WERI-Rb-1 (cell line): ENCODE measurements around the gene SF3A1.
"Not testable (repeated sequence)": the region's sequence is repeated elsewhere in the genome, so short reads cannot be mapped to it uniquely, and the experiment has no call there.

ENCODE experiments used
- DNase-seq: peaks from one replicate; pipeline ENCODE4 v3.0.0-alpha.2; 2020
- H3K27ac ChIP-seq: fragments of 250-450 bp; sonication (Bioruptor Pico); 2 replicates; pipeline ENCODE4 v1.5.1; 2020; ENCODE audit warnings: mild to moderate bottlenecking, moderate library complexity
- H3K27me3 ChIP-seq: fragments of 250-450 bp; sonication (Bioruptor Pico); 2 replicates; pipeline ENCODE4 v1.5.1; 2021; ENCODE audit warnings: mild to moderate bottlenecking, low read depth, moderate library complexity; ENCODE audit not compliant: insufficient read depth, severe bottlenecking
- H3K36me3 ChIP-seq: fragments of 250-450 bp; sonication (Bioruptor Pico); 2 replicates; pipeline ENCODE4 v1.5.1; 2020; ENCODE audit warnings: mild to moderate bottlenecking, moderate library complexity
- H3K4me3 ChIP-seq: 2 replicates; pipeline ENCODE4 v1.5.1; 2011; ENCODE audit warnings: low read depth, mild to moderate bottlenecking, control low read depth, low read length
- H3K9me3 ChIP-seq: fragments of 250-450 bp; sonication (Bioruptor Pico); 2 replicates; pipeline ENCODE4 v1.5.1; 2021; ENCODE audit warnings: mild to moderate bottlenecking, moderate library complexity; ENCODE audit not compliant: severe bottlenecking
- TF ChIP-seq, protein P1 (sequence below): IDR thresholded peaks from 2 replicates; pipeline ENCODE4 v1.5.1; 2011; ENCODE audit warnings: low read depth, mild to moderate bottlenecking, control low read depth, inconsistent platforms, low read length

SF3A1 gene

DNA sequence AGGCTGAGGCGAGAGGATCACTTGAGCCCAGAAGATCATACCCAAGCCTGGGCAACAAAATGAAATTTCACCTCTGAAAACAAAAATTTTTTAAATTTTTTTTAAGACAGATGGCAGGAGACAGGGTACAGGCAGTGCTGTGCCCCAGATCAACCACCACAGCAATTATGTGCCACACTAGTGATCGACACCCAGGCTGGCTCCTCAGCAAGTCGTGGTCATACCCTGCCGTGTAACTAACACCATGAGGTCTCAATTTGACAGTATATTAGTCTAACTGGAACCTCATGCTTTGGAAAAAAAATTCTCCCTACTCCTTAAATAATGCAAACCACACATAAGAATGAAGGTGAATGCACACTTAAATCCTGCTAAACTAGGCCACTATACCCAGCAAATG lies 8.3 kb downstream of the SF3A1 start:
- TF ChIP-seq, protein P1, sequence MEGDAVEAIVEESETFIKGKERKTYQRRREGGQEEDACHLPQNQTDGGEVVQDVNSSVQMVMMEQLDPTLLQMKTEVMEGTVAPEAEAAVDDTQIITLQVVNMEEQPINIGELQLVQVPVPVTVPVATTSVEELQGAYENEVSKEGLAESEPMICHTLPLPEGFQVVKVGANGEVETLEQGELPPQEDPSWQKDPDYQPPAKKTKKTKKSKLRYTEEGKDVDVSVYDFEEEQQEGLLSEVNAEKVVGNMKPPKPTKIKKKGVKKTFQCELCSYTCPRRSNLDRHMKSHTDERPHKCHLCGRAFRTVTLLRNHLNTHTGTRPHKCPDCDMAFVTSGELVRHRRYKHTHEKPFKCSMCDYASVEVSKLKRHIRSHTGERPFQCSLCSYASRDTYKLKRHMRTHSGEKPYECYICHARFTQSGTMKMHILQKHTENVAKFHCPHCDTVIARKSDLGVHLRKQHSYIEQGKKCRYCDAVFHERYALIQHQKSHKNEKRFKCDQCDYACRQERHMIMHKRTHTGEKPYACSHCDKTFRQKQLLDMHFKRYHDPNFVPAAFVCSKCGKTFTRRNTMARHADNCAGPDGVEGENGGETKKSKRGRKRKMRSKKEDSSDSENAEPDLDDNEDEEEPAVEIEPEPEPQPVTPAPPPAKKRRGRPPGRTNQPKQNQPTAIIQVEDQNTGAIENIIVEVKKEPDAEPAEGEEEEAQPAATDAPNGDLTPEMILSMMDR: no peak
- no peaks in the 10 kb centered on the region for H3K27me3 ChIP-seq
- H3K9me3 ChIP-seq: no peaks in the 10 kb centered on the region
- H3K36me3 ChIP-seq: peaks cover 92% of the 10 kb centered on the region
- no peak for DNase-seq
- H3K27ac ChIP-seq: no peak overlapping the region
- no peak overlapping the region for H3K4me3 ChIP-seq

DNA sequence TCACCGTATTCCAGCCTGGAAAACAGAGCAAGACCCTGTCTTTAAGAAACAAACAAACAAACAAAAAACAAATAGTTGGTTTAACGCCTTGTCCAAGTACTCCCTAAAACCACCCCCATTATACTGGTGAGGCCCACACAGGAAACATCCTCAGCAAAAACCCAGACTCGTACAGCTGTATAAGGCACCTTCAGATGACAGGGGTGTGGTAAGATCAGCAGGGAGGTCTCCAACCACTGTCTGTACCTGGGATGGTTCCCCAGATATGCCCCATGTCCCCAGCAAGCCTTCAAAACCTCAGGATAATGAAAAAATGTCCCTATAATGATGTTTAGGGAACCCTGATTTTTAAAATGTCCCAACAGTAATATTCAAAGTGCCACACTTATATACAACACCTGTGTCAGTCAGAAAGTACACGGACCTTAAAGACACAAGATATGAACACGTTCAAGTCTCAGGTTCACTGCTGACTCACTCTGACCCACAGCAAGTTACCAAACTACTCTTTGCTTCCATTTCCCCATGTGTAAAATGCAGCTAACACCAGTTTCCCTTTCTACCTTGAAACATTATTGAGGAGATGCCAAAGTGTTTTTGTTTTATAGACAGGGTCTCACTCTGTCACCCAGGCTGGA lies 9.3 kb downstream of the SF3A1 start:
- TF ChIP-seq, protein P1: no peak
- Histone ChIP-seq H3K4me3 (no peak overlapping the region), H3K36me3 (peaks cover 94% of the 10 kb centered on the region), H3K27ac (no peak overlapping the region), H3K9me3 (no peaks in the 10 kb centered on the region), H3K27me3 (no peaks in the 10 kb centered on the region)
- DNase-seq: no peak

DNA sequence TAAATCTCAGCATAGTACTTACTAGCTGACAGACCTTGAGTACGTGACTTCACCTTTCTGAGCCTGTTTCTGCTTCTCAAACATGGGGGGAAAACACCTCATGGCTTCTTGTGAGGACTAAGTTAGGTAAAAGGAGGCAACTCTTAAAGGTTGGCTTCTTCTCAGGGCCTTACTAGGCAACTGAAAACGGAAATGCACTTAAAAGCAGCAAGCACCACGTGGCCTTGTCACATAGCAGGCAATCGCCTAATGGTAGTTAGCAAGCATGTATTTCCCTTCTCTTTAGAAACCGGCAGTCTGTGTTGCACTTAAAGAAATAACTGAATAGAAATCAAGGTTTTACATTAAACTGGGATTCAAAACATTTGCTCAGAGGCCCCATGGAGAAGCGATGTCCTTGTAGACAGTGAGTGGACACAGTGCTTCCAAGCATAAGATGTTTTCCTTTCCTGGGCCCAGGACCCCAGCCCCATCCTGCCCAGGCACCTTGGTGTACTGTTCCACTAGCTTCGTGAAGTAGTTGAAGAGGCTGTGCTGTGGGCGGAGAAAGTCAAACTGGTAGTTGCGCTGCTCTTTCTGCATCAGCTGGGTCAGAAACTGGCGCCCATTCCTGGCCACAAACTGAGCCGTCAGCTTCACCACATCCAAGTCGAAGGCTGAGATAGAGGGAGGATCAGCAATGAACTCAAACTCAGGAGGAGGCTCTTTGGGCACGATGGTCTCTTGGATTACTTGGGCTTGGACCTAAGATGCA lies 12.1 kb downstream of the SF3A1 start:
- peaks cover 95% of the 10 kb centered on the region for H3K36me3 ChIP-seq

DNA sequence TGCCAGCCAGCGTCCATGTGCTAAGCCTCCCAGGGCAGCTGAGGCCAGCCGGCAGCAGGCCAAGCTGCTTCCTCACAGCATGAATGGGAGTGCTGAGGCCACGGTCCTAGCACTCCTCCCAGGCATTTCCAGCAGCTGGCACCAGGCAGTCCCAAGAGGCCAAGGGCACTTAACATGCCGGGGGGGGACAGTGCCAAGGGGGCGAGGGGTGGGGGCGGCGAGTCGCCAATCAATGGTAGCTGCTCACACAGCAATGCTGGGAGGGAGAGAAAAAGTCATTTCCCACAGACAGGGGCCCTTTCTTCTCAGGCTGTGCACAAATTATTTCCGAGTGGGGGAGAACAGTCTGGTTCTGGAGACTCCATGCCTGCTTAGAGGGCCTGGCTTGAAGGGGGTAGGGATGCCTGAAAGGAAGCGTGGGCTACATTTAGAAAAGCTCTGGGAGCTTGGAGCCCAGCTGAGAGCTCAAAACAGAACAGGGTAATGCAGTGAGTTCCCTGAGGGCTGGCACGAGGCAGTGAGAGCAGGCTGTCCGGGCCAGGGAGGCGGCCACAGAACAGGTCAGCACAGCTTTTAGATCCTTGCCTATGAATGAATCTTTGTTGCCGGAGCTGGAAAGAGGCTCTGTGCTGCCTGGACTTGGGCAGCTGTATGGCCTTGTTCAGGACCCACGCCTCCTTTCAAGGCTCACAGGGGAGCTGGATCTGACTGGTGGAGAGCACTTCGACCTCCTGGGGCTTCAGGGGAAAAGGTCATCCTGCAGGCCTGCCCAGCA lies 15.6 kb downstream of the SF3A1 start:
- Histone ChIP-seq H3K36me3 (peaks cover 96% of the 10 kb centered on the region), H3K27me3 (no peaks in the 10 kb centered on the region), H3K4me3 (no peak overlapping the region), H3K9me3 (no peaks in the 10 kb centered on the region), H3K27ac (no peak overlapping the region)
- DNase-seq: no peak
- TF ChIP-seq, protein P1: no peak

More for the DNA sequence above, 12.1 kb downstream of the SF3A1 start:
- TF ChIP-seq, protein P1: no peak
- Histone ChIP-seq H3K27ac (no peak overlapping the region), H3K27me3 (no peaks in the 10 kb centered on the region), H3K9me3 (no peaks in the 10 kb centered on the region), H3K4me3 (no peak overlapping the region)
- no peak for DNase-seq

DNA sequence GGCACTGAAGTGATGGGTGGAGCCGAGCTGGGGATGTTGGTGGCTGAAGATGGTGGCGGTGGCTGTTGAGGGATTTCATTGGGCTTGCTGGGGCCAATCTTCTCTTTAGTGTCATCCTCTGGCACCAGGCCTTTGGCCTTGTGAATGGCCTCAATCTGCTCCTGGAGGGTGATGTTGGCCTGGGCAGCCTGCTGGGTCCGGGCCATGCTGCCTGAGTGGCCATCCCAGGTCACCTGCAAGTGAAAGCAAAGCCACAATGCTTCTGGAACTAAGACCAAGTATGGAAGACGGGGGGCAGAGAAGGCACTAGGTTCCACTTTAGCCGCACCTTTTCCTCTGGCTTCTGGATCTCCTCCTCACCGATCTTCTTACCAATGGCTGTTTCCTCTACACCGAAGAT lies 17.9 kb downstream of the SF3A1 start:
- Histone ChIP-seq H3K27ac (no peak overlapping the region), H3K4me3 (no peak overlapping the region), H3K27me3 (no peaks in the 10 kb centered on the region), H3K9me3 (no peaks in the 10 kb centered on the region), H3K36me3 (peaks cover 96% of the 10 kb centered on the region)
- DNase-seq: no peak
- TF ChIP-seq, protein P1: no peak

DNA sequence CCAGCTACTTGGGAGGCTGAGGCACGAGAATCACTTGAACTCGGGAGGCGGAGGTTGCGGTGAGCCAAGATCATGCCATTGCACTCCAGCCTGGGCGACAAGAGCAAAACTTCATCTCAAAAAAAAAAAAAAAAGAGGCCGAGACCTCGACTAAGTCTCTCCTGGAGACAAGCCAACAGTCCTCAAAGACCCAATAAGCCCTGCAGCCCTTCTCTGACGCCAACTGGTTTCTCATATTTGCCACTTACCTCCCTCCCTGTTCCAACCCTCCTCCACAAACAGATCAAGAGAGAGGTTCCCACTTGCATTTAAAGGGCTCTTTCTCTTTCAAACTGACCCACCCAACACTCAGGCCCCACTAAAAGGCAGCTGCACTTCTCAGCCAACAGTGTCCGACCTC lies 18.4 kb downstream of the SF3A1 start:
- not testable (repeated sequence) for H3K27me3 ChIP-seq, DNase-seq, H3K4me3 ChIP-seq, H3K9me3 ChIP-seq, H3K27ac ChIP-seq
- H3K36me3 ChIP-seq: peaks cover 96% of the 10 kb centered on the region
